ENCODE results near the gene FAM204A.

FAM204A gene

GRCh38 chr10:118264838-118265470 lies 77.2 kb downstream of the FAM204A start:
- Histone ChIP-seq H4K20me1 (ENCODE audit: control insufficient read depth, insufficient read depth, low read depth, low read length) (no peaks in the 10 kb centered on the region), H3K4me2 (ENCODE audit: low read length) (no peak overlapping the region), H3K27ac (ENCODE audit: low read depth, low read length) (no peak overlapping the region), H3K4me3 (ENCODE audit: low read length) (no peak overlapping the region), H3K9me3 (ENCODE audit: control insufficient read depth, insufficient read depth, low read length) (no peaks in the 10 kb centered on the region), H3K4me1 (ENCODE audit: control insufficient read depth, low read length) (no peaks in the 10 kb centered on the region), H3K9me2 (replicated peaks; ENCODE audit: control insufficient read depth, low read length) (no peaks in the 10 kb centered on the region), H3F3A (ENCODE audit: control insufficient read depth, insufficient read depth) (no peaks in the 10 kb centered on the region), H3K36me3 (ENCODE audit: control insufficient read depth, low read length) (no peaks in the 10 kb centered on the region), H3K79me2 (ENCODE audit: control insufficient read depth, low read length) (no peaks in the 10 kb centered on the region), H3K27me3 (ENCODE audit: control insufficient read depth, low read length) (peaks cover 4% of the 10 kb centered on the region; the same call in 1 of the 2 replicates)
- TF ChIP-seq CTCF (IDR thresholded peaks at IDR 0.05; ENCODE audit: low read depth, low read length, poor library complexity, severe bottlenecking) (no peak), EZH2phosphoT487 (IDR thresholded peaks at IDR 0.05; ENCODE audit: borderline replicate concordance, low read length) (no peak)

GRCh38 chr10:118264252-118264651 lies 77.9 kb downstream of the FAM204A start:
- Histone ChIP-seq H3K36me3 (ENCODE audit: control insufficient read depth, low read length) (no peaks in the 10 kb centered on the region), H3K27me3 (ENCODE audit: control insufficient read depth, low read length) (peaks cover 4% of the 10 kb centered on the region; the same call in 1 of the 2 replicates), H4K20me1 (ENCODE audit: control insufficient read depth, insufficient read depth, low read depth, low read length) (no peaks in the 10 kb centered on the region), H3K9me3 (ENCODE audit: control insufficient read depth, insufficient read depth, low read length) (no peaks in the 10 kb centered on the region), H3K4me1 (ENCODE audit: control insufficient read depth, low read length) (no peaks in the 10 kb centered on the region), H3F3A (ENCODE audit: control insufficient read depth, insufficient read depth) (no peaks in the 10 kb centered on the region), H3K27ac (ENCODE audit: low read depth, low read length) (no peak overlapping the region), H3K4me3 (ENCODE audit: low read length) (no peak overlapping the region), H3K4me2 (ENCODE audit: low read length) (no peak overlapping the region), H3K9me2 (replicated peaks; ENCODE audit: control insufficient read depth, low read length) (no peaks in the 10 kb centered on the region), H3K79me2 (ENCODE audit: control insufficient read depth, low read length) (no peaks in the 10 kb centered on the region)
- TF ChIP-seq EZH2phosphoT487 (IDR thresholded peaks at IDR 0.05; ENCODE audit: borderline replicate concordance, low read length), result no peak
- no peak for TF ChIP-seq CTCF (IDR thresholded peaks at IDR 0.05; ENCODE audit: low read depth, low read length, poor library complexity, severe bottlenecking)

- TF ChIP-seq CTCF (IDR thresholded peaks at IDR 0.05; ENCODE audit: low read depth, low read length, poor library complexity, severe bottlenecking) (no peak), EZH2phosphoT487 (IDR thresholded peaks at IDR 0.05; ENCODE audit: borderline replicate concordance, low read length) (no peak)
- no peaks in the 10 kb centered on the region for H3F3A ChIP-seq (ENCODE audit: control insufficient read depth, insufficient read depth)
- H3K36me3 ChIP-seq (ENCODE audit: control insufficient read depth, low read length), result no peaks in the 10 kb centered on the region
- H3K4me2 ChIP-seq (ENCODE audit: low read length), result no peak overlapping the region
- H3K79me2 ChIP-seq (ENCODE audit: control insufficient read depth, low read length), result no peaks in the 10 kb centered on the region
- no peak overlapping the region for H3K27ac ChIP-seq (ENCODE audit: low read depth, low read length)
- H3K9me3 ChIP-seq (ENCODE audit: control insufficient read depth, insufficient read depth, low read length), result no peaks in the 10 kb centered on the region
- peaks cover 10% of the 10 kb centered on the region; the same call in 1 of the 2 replicates for H3K27me3 ChIP-seq (ENCODE audit: control insufficient read depth, low read length)
- H3K4me3 ChIP-seq (ENCODE audit: low read length), result no peak overlapping the region
- no peaks in the 10 kb centered on the region for H4K20me1 ChIP-seq (ENCODE audit: control insufficient read depth, insufficient read depth, low read depth, low read length)
- no peaks in the 10 kb centered on the region for H3K4me1 ChIP-seq (ENCODE audit: control insufficient read depth, low read length)
- no peaks in the 10 kb centered on the region for H3K9me2 ChIP-seq (replicated peaks; ENCODE audit: control insufficient read depth, low read length)
These were observed 79.6 kb downstream of the FAM204A start for GRCh38 chr10:118262538-118262937.
